GM18526 (cell line): Measurements from ENCODE around the gene CCDC186.

Source experiments
- POLR2A ChIP-seq: IDR thresholded peaks from 3 replicates; pipeline ENCODE4 v1.6.1; 2011; ENCODE audit not compliant: insufficient read length; ENCODE audit errors: extremely low read depth

The CCDC186 gene

GRCh38 chr10:114095559-114096337 lies 78.3 kb downstream of the CCDC186 start:
- TF ChIP-seq POLR2A: no peak

- TF ChIP-seq POLR2A: no peak
Measured at GRCh38 chr10:114094795-114095194, 79.2 kb downstream of the CCDC186 start.

- no peak for TF ChIP-seq POLR2A
Measured at GRCh38 chr10:114087655-114088054, 86.3 kb downstream of the CCDC186 start.

- TF ChIP-seq POLR2A: no peak
Measured at GRCh38 chr10:114087255-114087654, 86.7 kb downstream of the CCDC186 start.

- TF ChIP-seq POLR2A: no peak
Measured at GRCh38 chr10:114084215-114084614, 89.8 kb downstream of the CCDC186 start.

- no peak for TF ChIP-seq POLR2A
Measured at GRCh38 chr10:114083040-114083439, 91.0 kb downstream of the CCDC186 start.

GRCh38 chr10:114081911-114082583 lies 92.0 kb downstream of the CCDC186 start:
- no peak for TF ChIP-seq POLR2A

- TF ChIP-seq POLR2A: no peak
Measured at GRCh38 chr10:114079421-114079820, 94.6 kb downstream of the CCDC186 start.

- no peak for TF ChIP-seq POLR2A
Measured at GRCh38 chr10:114078346-114078745, 95.7 kb downstream of the CCDC186 start.

GRCh38 chr10:114077815-114078219 lies 96.2 kb downstream of the CCDC186 start:
- no peak for TF ChIP-seq POLR2A

GRCh38 chr10:114077347-114077746 lies 96.7 kb downstream of the CCDC186 start:
- TF ChIP-seq POLR2A: no peak

GRCh38 chr10:114075093-114075492 lies 98.9 kb downstream of the CCDC186 start:
- TF ChIP-seq POLR2A: no peak

GRCh38 chr10:114073395-114074186 lies 100.4 kb downstream of the CCDC186 start:
- TF ChIP-seq POLR2A: no peak

- no peak for TF ChIP-seq POLR2A
Measured at GRCh38 chr10:114071178-114071577, 102.8 kb downstream of the CCDC186 start.
